Neural progenitor cell (in vitro differentiated cells): ENCODE measurements around the gene ACAD10. TPM values are rescaled to one million over a fixed set of nuclear protein-coding genes. Genes with fewer than 3 reads are reported as not detected.

Source experiments
- DNase-seq: peaks from one replicate; pipeline ENCODE4 v3.0.0-alpha.2; 2016; ENCODE audit warnings: low spot score
- H2AFZ ChIP-seq: fragments of 200-600 bp; sonication (generic); replicated peaks from 2 replicates; pipeline ENCODE4 v1.6.1; 2016; ENCODE audit warnings: antibody characterized with exemption
- H3F3A ChIP-seq: fragments of 200-600 bp; sonication (generic); 2 replicates; pipeline ENCODE4 v1.6.1; 2016; ENCODE audit warnings: antibody characterized with exemption, low read depth
- H3K27ac ChIP-seq: fragments of 200-600 bp; sonication (generic); 2 replicates; pipeline ENCODE4 v1.5.1; 2016; ENCODE audit warnings: mild to moderate bottlenecking
- H3K27me3 ChIP-seq: fragments of 200-600 bp; sonication (generic); 2 replicates; pipeline ENCODE4 v1.6.1; 2016; ENCODE audit warnings: mild to moderate bottlenecking, moderate library complexity
- H3K36me3 ChIP-seq: fragments of 200-600 bp; sonication (generic); 2 replicates; pipeline ENCODE4 v1.5.1; 2016
- H3K4me1 ChIP-seq: fragments of 200-600 bp; sonication (generic); 2 replicates; pipeline ENCODE4 v1.6.1; 2016; ENCODE audit warnings: mixed run types
- H3K4me2 ChIP-seq: fragments of 200-600 bp; sonication (generic); 2 replicates; pipeline ENCODE4 v1.6.1; 2016
- H3K4me3 ChIP-seq: fragments of 200-600 bp; sonication (generic); 2 replicates; pipeline ENCODE4 v1.5.1; 2016
- H3K79me2 ChIP-seq: fragments of 200-600 bp; sonication (generic); 2 replicates; pipeline ENCODE4 v1.6.1; 2016; ENCODE audit warnings: low read depth
- H3K9ac ChIP-seq: fragments of 200-600 bp; sonication (generic); 2 replicates; pipeline ENCODE4 v1.6.1; 2016
- H3K9me3 ChIP-seq: fragments of 200-600 bp; sonication (generic); 2 replicates; pipeline ENCODE4 v1.5.1; 2016; ENCODE audit warnings: low read depth
- H4K20me1 ChIP-seq: fragments of 200-600 bp; sonication (generic); 2 replicates; pipeline ENCODE4 v1.6.1; 2016; ENCODE audit warnings: low read depth
- H3K27ac Mint-ChIP-seq: 3 replicates; pipeline ENCODE4 v1.8.0; 2021; ENCODE audit warnings: mixed read lengths
- H3K27me3 Mint-ChIP-seq: 2 replicates; pipeline ENCODE4 v1.8.0; 2022; ENCODE audit warnings: low read depth, mild to moderate bottlenecking, inconsistent platforms, moderate library complexity, mixed read lengths; ENCODE audit not compliant: insufficient read depth
- H3K36me3 Mint-ChIP-seq: 3 replicates; pipeline ENCODE4 v1.8.0; 2021; ENCODE audit warnings: mixed read lengths
- H3K4me1 Mint-ChIP-seq: 3 replicates; pipeline ENCODE4 v1.8.0; 2021; ENCODE audit warnings: mixed read lengths
- H3K4me3 Mint-ChIP-seq: 3 replicates; pipeline ENCODE4 v1.8.0; 2021; ENCODE audit warnings: mild to moderate bottlenecking, moderate library complexity, mixed read lengths
- H3K9me3 Mint-ChIP-seq: 3 replicates; pipeline ENCODE4 v1.8.0; 2020; ENCODE audit warnings: mixed read lengths
- CTCF ChIP-seq: fragments of 200-600 bp; sonication (generic); IDR thresholded peaks from 2 replicates; pipeline ENCODE4 v1.5.1; 2017; ENCODE audit warnings: antibody characterized with exemption, mild to moderate bottlenecking
- EZH2 ChIP-seq: fragments of 200-600 bp; sonication (generic); IDR thresholded peaks from 2 replicates; pipeline ENCODE4 v1.6.1; 2017; ENCODE audit warnings: antibody characterized with exemption, mild to moderate bottlenecking, moderate library complexity
- EZH2phosphoT487 ChIP-seq: fragments of 200-600 bp; sonication (generic); IDR thresholded peaks from 2 replicates; pipeline ENCODE4 v1.6.1; 2017; ENCODE audit warnings: antibody characterized with exemption
- total RNA-seq: library from RNA; depleted of rRNA; stranded (reverse); fragments of >200 nt; gene quantifications from 2 replicates; pipeline ENCODE4 v1.2.3, GENCODE V29; 2015; ENCODE audit warnings: low replicate concordance

The ACAD10 gene
- total RNA-seq, 1 donor from 2014 or later, result 13.8 TPM

- no peak for DNase-seq
- Mint-ChIP-seq H3K4me1 (no peaks in the 10 kb centered on the region), H3K27ac (peak overlapping the region; percentile 57), H3K9me3 (no peaks in the 10 kb centered on the region), H3K36me3 (peaks cover 20% of the 10 kb centered on the region), H3K27me3 (peaks cover 3% of the 10 kb centered on the region), H3K4me3 (no peak overlapping the region)
- Histone ChIP-seq H3K36me3 (peaks cover 13% of the 10 kb centered on the region), H2AFZ (no peak overlapping the region), H3K9me3 (no peaks in the 10 kb centered on the region), H3K27ac (no peak overlapping the region), H3K4me1 (no peaks in the 10 kb centered on the region), H3K4me3 (no peak overlapping the region), H3K27me3 (no peaks in the 10 kb centered on the region), H3F3A (no peaks in the 10 kb centered on the region), H3K4me2 (no peak overlapping the region), H4K20me1 (no peaks in the 10 kb centered on the region), H3K79me2 (no peaks in the 10 kb centered on the region), H3K9ac (peak overlapping the region; percentile 13)
- TF ChIP-seq CTCF, result no peak
- TF ChIP-seq EZH2phosphoT487, result no peak
- no peak for TF ChIP-seq EZH2
These were observed 112.3 kb downstream of the ACAD10 start for GRCh38 chr12:111798182-111798581.

- H3K9me3 ChIP-seq, result no peaks in the 10 kb centered on the region
- TF ChIP-seq CTCF (no peak), EZH2 (no peak), EZH2phosphoT487 (no peak)
- H3K4me3 Mint-ChIP-seq, result no peak overlapping the region
- no peaks in the 10 kb centered on the region for H3K9me3 Mint-ChIP-seq
- no peak overlapping the region for H3K9ac ChIP-seq
- peaks cover 19% of the 10 kb centered on the region for H3K36me3 Mint-ChIP-seq
- H3K27me3 ChIP-seq, result no peaks in the 10 kb centered on the region
- no peaks in the 10 kb centered on the region for H3F3A ChIP-seq
- H3K27ac ChIP-seq, result no peak overlapping the region
- H2AFZ ChIP-seq, result no peak overlapping the region
- no peaks in the 10 kb centered on the region for H3K4me1 Mint-ChIP-seq
- peaks cover 11% of the 10 kb centered on the region for H3K36me3 ChIP-seq
- DNase-seq, result no peak
- no peak overlapping the region for H3K27ac Mint-ChIP-seq
- H3K27me3 Mint-ChIP-seq, result peaks cover 3% of the 10 kb centered on the region
- no peak overlapping the region for H3K4me2 ChIP-seq
- no peak overlapping the region for H3K4me3 ChIP-seq
- H4K20me1 ChIP-seq, result no peaks in the 10 kb centered on the region
- H3K4me1 ChIP-seq, result no peaks in the 10 kb centered on the region
- no peaks in the 10 kb centered on the region for H3K79me2 ChIP-seq
These were observed 113.9 kb downstream of the ACAD10 start for GRCh38 chr12:111799758-111800157.

- H3K27me3 ChIP-seq, result no peaks in the 10 kb centered on the region
- no peaks in the 10 kb centered on the region for H3K4me1 ChIP-seq
- no peaks in the 10 kb centered on the region for H3K9me3 ChIP-seq
- H4K20me1 ChIP-seq, result no peaks in the 10 kb centered on the region
- H2AFZ ChIP-seq, result no peak overlapping the region
- no peaks in the 10 kb centered on the region for H3F3A ChIP-seq
- Mint-ChIP-seq H3K36me3 (peaks cover 17% of the 10 kb centered on the region), H3K27me3 (no peaks in the 10 kb centered on the region), H3K9me3 (no peaks in the 10 kb centered on the region), H3K27ac (no peak overlapping the region), H3K4me3 (no peak overlapping the region), H3K4me1 (no peaks in the 10 kb centered on the region)
- no peak overlapping the region for H3K27ac ChIP-seq
- no peak overlapping the region for H3K4me2 ChIP-seq
- H3K4me3 ChIP-seq, result no peak overlapping the region
- no peaks in the 10 kb centered on the region for H3K79me2 ChIP-seq
- H3K36me3 ChIP-seq, result peaks cover 7% of the 10 kb centered on the region
- TF ChIP-seq EZH2, result no peak
- TF ChIP-seq EZH2phosphoT487, result no peak
- no peak for TF ChIP-seq CTCF
- no peak overlapping the region for H3K9ac ChIP-seq
- DNase-seq, result no peak
These were observed 117.3 kb downstream of the ACAD10 start for GRCh38 chr12:111803038-111803626.
